ENCODE measurements around the gene SETDB1.

DNA sequence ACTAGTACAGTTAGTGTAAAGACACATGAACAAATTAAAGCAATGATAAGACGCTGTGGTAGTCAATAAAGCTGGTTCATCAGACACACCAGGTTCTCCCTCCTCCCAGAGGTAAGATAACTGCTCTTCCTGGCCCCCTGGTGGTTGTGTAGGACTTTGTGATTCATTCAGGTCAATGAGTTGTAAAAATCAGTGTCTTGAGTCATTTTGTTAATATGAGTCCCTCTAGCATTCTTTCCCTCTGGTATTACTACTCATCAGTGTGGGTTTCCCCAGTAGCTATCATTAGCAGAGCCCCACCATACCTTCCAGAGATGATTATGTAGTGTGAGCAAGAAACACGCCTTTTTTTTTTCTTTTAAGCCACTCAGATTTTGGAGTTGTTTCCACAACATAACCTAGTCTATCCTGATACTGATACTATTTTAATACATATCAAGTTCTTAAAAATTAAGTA lies 3.6 kb upstream of the SETDB1 start:
- TF ChIP-seq, protein P1, sequence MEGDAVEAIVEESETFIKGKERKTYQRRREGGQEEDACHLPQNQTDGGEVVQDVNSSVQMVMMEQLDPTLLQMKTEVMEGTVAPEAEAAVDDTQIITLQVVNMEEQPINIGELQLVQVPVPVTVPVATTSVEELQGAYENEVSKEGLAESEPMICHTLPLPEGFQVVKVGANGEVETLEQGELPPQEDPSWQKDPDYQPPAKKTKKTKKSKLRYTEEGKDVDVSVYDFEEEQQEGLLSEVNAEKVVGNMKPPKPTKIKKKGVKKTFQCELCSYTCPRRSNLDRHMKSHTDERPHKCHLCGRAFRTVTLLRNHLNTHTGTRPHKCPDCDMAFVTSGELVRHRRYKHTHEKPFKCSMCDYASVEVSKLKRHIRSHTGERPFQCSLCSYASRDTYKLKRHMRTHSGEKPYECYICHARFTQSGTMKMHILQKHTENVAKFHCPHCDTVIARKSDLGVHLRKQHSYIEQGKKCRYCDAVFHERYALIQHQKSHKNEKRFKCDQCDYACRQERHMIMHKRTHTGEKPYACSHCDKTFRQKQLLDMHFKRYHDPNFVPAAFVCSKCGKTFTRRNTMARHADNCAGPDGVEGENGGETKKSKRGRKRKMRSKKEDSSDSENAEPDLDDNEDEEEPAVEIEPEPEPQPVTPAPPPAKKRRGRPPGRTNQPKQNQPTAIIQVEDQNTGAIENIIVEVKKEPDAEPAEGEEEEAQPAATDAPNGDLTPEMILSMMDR (conservative IDR thresholded peaks at IDR 0.05; ENCODE audit: low read length) = peak; percentile 92
- no peak for TF ChIP-seq EZH2phosphoT487 (IDR thresholded peaks at IDR 0.05; ENCODE audit: borderline replicate concordance)

All from Loucy (cell line).